Activated CD8-positive, alpha-beta T cell treated with anti-CD3 and anti-CD28 coated beads, Interleukin-2, amount 10 ng/mL, durations not matched to agents 7 days and 5 days (primary cell): Measurements from ENCODE around the gene KAZN. TPM values are rescaled to one million over a fixed set of nuclear protein-coding genes. Genes with fewer than 3 reads are reported as not detected.

Experiments
- ATAC-seq: fragments of 150-1000 bp; cut with Tn5 transposase; one replicate; pipeline ENCODE4 v1.10.0; 2021; ENCODE audit warnings: moderate library complexity
- CTCF ChIA-PET: fragments of 350-600 bp; sonication (Branson Sonifier 250); formaldehyde crosslinking; loops from one replicate; lab custom pipeline; 2021; ENCODE audit warnings: antibody characterized with exemption; lab: Charles Lee
- POLR2A ChIA-PET: fragments of 350-600 bp; sonication (Branson Sonifier 250); formaldehyde crosslinking; loops from one replicate; lab custom pipeline; 2021; ENCODE audit warnings: antibody characterized with exemption; lab: Charles Lee
- DNase-seq: peaks from one replicate; pipeline ENCODE4 v3.0.0-alpha.2; 2020
- H3K27ac Mint-ChIP-seq: one replicate; pipeline ENCODE4 v1.8.0; 2021; ENCODE audit warnings: mild to moderate bottlenecking, mixed read lengths
- H3K27me3 Mint-ChIP-seq: one replicate; pipeline ENCODE4 v1.8.0; 2021; ENCODE audit warnings: low read depth, mixed read lengths
- H3K36me3 Mint-ChIP-seq: one replicate; pipeline ENCODE4 v1.8.0; 2021; ENCODE audit warnings: low read depth, mixed read lengths
- H3K4me1 Mint-ChIP-seq: one replicate; pipeline ENCODE4 v1.8.0; 2021; ENCODE audit warnings: low read depth, mixed read lengths
- H3K4me3 Mint-ChIP-seq: one replicate; pipeline ENCODE4 v1.8.0; 2021; ENCODE audit warnings: mild to moderate bottlenecking, mixed read lengths
- H3K9me3 Mint-ChIP-seq: one replicate; pipeline ENCODE4 v1.8.0; 2022; ENCODE audit warnings: mixed read lengths; ENCODE audit not compliant: insufficient read depth
- total RNA-seq, 2 experiments: library from RNA; stranded (reverse); gene quantifications; one replicate each; pipeline ENCODE4 v1.2.3, GENCODE V29; 2021

The KAZN gene
- total RNA-seq, 2 experiments from 2014 or later: 1.1 to 1.7 TPM

- Mint-ChIP-seq H3K9me3 (no peaks in the 10 kb centered on the region), H3K36me3 (no peaks in the 10 kb centered on the region), H3K4me1 (no peaks in the 10 kb centered on the region), H3K27me3 (peaks cover 1% of the 10 kb centered on the region), H3K4me3 (no peak overlapping the region), H3K27ac (no peak overlapping the region)
- CTCF ChIA-PET: no interaction called here
- no peak for ATAC-seq
- no peak for DNase-seq
- POLR2A ChIA-PET: no interaction called here
Observed at GRCh38 chr1:14987829-14988603, 389.5 kb downstream of the KAZN start.

GRCh38 chr1:14988636-14989035 lies 390.2 kb downstream of the KAZN start:
- Mint-ChIP-seq H3K36me3 (no peaks in the 10 kb centered on the region), H3K27ac (no peak overlapping the region), H3K27me3 (peaks cover 1% of the 10 kb centered on the region), H3K9me3 (no peaks in the 10 kb centered on the region), H3K4me1 (no peaks in the 10 kb centered on the region), H3K4me3 (no peak overlapping the region)
- POLR2A ChIA-PET: no interaction called here
- ATAC-seq (no peak), DNase-seq (no peak)
- CTCF ChIA-PET: no interaction called here

DNA sequence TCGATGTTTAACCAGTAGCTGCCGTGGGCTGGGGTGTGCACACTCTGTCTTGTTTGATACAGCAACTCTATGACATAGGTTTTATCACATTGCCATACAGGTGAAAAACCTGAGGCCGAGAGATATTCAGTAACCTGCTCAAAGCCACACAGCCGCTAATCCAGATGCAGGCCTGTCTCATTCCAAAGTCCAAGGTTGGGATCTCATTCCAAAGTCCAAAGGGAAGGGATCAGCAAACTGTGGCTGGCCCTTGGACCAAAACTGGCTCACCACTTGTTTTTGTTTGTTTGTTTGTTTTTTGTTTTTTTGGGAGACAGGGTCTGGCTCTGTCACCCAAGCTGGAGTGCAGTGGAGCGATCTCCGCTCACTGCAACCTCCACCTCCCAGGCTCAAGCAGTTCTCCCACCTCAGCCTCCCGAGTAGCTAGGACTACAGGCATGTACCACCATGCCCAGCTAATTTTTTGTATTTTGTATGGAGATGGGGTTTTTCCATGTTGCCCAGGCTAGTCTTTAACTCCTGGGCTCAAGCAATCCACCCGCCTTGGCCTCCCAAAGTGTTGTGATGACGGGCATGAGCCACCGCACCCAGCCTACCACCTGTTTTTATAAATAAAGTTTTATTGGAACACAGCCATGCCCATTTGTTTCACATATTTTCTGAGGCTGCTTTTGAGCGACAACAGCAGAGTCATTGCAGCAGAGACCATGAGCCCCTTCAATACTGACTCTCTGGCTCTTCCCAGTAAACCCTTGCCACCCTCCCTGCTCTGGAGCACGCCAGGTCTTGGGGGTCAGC lies 391.6 kb downstream of the KAZN start:
- ATAC-seq (no peak), DNase-seq (no peak)
- no peaks in the 10 kb centered on the region for H3K9me3 Mint-ChIP-seq
- H3K36me3 Mint-ChIP-seq: no peaks in the 10 kb centered on the region
- no peak overlapping the region for H3K27ac Mint-ChIP-seq
- no peaks in the 10 kb centered on the region for H3K27me3 Mint-ChIP-seq
- POLR2A ChIA-PET: no interaction called here
- CTCF ChIA-PET: no interaction called here
- no peaks in the 10 kb centered on the region for H3K4me1 Mint-ChIP-seq
- H3K4me3 Mint-ChIP-seq: no peak overlapping the region

DNA sequence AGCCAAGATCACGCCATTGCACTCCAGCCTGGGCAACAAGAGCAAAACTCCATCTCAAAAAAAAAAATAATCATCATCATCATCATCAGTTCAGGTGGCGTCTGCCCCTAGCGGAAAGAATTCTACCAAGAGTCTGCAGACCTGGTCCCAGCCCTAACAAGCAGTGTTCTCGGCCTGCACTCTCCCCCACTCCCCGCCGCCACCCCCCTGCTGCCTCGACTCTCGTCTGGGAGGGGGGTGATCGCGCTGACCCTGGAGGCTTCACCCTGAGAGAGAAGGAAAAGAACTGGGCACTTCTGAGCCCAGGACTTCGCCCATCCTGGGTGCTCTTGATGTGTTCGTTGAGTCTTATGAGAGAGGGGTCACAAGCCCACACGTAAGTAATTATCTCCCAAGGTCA lies 394.9 kb downstream of the KAZN start:
- H3K9me3 Mint-ChIP-seq: no peaks in the 10 kb centered on the region
- POLR2A ChIA-PET: no interaction called here
- DNase-seq (no peak), ATAC-seq (no peak)
- H3K27me3 Mint-ChIP-seq: no peaks in the 10 kb centered on the region
- CTCF ChIA-PET: no interaction called here
- H3K27ac Mint-ChIP-seq: no peak overlapping the region
- no peaks in the 10 kb centered on the region for H3K36me3 Mint-ChIP-seq
- no peak overlapping the region for H3K4me3 Mint-ChIP-seq
- H3K4me1 Mint-ChIP-seq: no peaks in the 10 kb centered on the region

DNA sequence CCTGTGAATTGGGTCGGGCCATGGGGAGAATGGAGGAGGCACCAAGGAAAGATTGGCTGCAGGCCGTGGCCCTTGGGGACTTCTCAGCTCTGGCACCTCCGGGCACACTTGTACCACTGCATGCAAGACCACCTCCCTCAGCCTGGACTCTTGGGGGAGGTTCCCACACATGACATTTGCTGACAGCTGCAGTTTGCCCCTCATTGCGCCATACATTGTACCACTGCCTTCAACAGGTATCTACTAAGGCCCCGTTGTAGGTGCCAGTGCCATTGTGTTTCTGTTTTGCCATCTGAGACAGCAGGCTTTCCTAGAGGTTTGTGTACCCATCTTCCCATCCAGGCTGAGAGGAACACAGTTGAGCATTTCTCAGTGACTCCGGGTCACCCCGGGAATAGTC lies 395.7 kb downstream of the KAZN start:
- Mint-ChIP-seq H3K36me3 (no peaks in the 10 kb centered on the region), H3K27ac (no peak overlapping the region), H3K27me3 (no peaks in the 10 kb centered on the region), H3K9me3 (no peaks in the 10 kb centered on the region), H3K4me1 (no peaks in the 10 kb centered on the region), H3K4me3 (no peak overlapping the region)
- DNase-seq (no peak), ATAC-seq (no peak)
- POLR2A ChIA-PET: no interaction called here
- CTCF ChIA-PET: no interaction called here

GRCh38 chr1:14994841-14995437 lies 396.5 kb downstream of the KAZN start:
- no peak overlapping the region for H3K27ac Mint-ChIP-seq
- no peak for DNase-seq
- ChIA-PET CTCF (no interaction called here), POLR2A (no interaction called here)
- ATAC-seq: no peak
- H3K27me3 Mint-ChIP-seq: no peaks in the 10 kb centered on the region
- no peaks in the 10 kb centered on the region for H3K4me1 Mint-ChIP-seq
- no peaks in the 10 kb centered on the region for H3K9me3 Mint-ChIP-seq
- H3K36me3 Mint-ChIP-seq: no peaks in the 10 kb centered on the region
- H3K4me3 Mint-ChIP-seq: no peak overlapping the region

GRCh38 chr1:14996133-14997050 lies 397.9 kb downstream of the KAZN start:
- Mint-ChIP-seq H3K36me3 (no peaks in the 10 kb centered on the region), H3K27ac (no peak overlapping the region), H3K9me3 (no peaks in the 10 kb centered on the region), H3K27me3 (no peaks in the 10 kb centered on the region), H3K4me3 (no peak overlapping the region), H3K4me1 (no peaks in the 10 kb centered on the region)
- DNase-seq (no peak), ATAC-seq (no peak)
- CTCF ChIA-PET: no interaction called here
- POLR2A ChIA-PET: no interaction called here

GRCh38 chr1:14997646-14998276 lies 399.3 kb downstream of the KAZN start:
- H3K27me3 Mint-ChIP-seq: no peaks in the 10 kb centered on the region
- no peak for ATAC-seq
- POLR2A ChIA-PET: no interaction called here
- CTCF ChIA-PET: no interaction called here
- H3K4me1 Mint-ChIP-seq: no peaks in the 10 kb centered on the region
- DNase-seq: no peak
- no peak overlapping the region for H3K4me3 Mint-ChIP-seq
- no peak overlapping the region for H3K27ac Mint-ChIP-seq
- no peaks in the 10 kb centered on the region for H3K9me3 Mint-ChIP-seq
- H3K36me3 Mint-ChIP-seq: no peaks in the 10 kb centered on the region

DNA sequence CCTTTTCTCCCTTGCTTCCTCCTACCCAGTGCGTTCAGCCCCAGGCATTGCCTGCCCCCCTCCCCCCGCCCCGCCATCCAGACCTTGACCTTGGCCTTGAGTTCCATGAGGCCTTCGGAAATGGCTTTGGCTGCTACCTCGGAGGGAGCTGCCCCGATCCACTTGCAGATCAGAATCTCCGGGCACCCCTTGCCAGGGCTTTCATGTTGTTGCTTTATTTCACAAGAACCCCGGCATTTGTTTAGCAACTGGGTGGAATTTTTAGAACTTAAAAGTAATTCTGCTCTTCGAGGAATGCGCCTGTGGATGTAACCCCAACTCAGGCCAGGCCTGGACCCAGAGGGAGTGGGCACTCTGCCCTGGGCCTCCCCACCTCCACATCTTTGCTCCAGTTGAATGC lies 401.0 kb downstream of the KAZN start:
- no peak overlapping the region for H3K4me3 Mint-ChIP-seq
- ATAC-seq (no peak), DNase-seq (no peak)
- H3K27ac Mint-ChIP-seq: no peak overlapping the region
- no peaks in the 10 kb centered on the region for H3K9me3 Mint-ChIP-seq
- ChIA-PET POLR2A (no interaction called here), CTCF (no interaction called here)
- H3K36me3 Mint-ChIP-seq: no peaks in the 10 kb centered on the region
- H3K4me1 Mint-ChIP-seq: no peaks in the 10 kb centered on the region
- no peaks in the 10 kb centered on the region for H3K27me3 Mint-ChIP-seq

DNA sequence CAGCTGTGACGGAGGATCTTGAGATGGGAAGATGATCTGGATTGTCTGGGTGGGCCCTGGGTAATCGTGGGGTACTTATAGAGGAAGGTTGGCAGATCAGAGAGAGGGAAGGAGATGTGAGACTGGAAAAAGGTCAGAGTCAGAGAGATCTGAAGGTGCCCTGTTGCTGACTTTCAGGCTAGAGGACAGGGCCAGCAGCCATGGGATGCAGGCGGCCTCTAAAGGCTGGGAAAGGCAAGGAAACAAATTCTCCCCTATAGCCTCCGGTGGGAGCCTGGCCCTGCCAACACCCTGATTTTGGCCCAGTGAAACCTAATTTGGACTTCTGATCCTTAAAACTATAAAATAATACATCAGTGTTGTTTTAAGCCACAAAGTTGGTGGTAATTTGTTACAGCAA lies 401.5 kb downstream of the KAZN start:
- Mint-ChIP-seq H3K36me3 (no peaks in the 10 kb centered on the region), H3K9me3 (no peaks in the 10 kb centered on the region), H3K4me3 (no peak overlapping the region), H3K27me3 (no peaks in the 10 kb centered on the region), H3K27ac (no peak overlapping the region), H3K4me1 (no peaks in the 10 kb centered on the region)
- ChIA-PET CTCF (no interaction called here), POLR2A (no interaction called here)
- DNase-seq (no peak), ATAC-seq (no peak)

DNA sequence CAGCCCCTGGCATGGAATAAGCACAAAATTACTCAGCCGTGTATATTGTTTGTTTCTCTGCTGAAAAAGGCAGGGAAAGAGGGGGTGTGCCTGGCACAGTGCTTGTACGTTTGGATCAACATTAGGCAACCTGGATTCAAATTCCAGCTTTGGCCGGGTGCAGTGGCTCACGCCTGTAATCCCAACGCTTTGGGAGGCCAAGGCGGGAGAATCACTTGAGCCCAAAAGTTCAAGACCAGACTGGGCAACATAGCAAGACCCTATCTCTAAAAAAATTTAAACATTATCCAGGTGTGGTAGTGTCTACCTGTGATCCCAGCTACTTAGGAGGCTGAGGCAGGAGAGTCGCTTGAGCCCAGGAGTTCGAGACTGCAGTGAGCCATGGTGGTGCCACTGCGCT lies 402.2 kb downstream of the KAZN start:
- H3K9me3 Mint-ChIP-seq: no peaks in the 10 kb centered on the region
- DNase-seq: no peak
- CTCF ChIA-PET: no interaction called here
- POLR2A ChIA-PET: no interaction called here
- H3K36me3 Mint-ChIP-seq: no peaks in the 10 kb centered on the region
- no peaks in the 10 kb centered on the region for H3K4me1 Mint-ChIP-seq
- no peaks in the 10 kb centered on the region for H3K27me3 Mint-ChIP-seq
- no peak for ATAC-seq
- no peak overlapping the region for H3K4me3 Mint-ChIP-seq
- no peak overlapping the region for H3K27ac Mint-ChIP-seq
